Heart right ventricle (tissue), 16 donors: ENCODE results near the gene CCHCR1. TPM values are rescaled to one million over a fixed set of nuclear protein-coding genes. Genes with fewer than 3 reads are reported as not detected.
"Not testable (repeated sequence)": the region's sequence is repeated elsewhere in the genome, so short reads cannot be mapped to it uniquely, and the experiment has no call there.

Source experiments
- ATAC-seq, 8 donors: fragments of 200-7000 bp; cut with Tn5 transposase; one replicate each; pipeline ENCODE4 v1.9.1; 2020; ENCODE audit warnings: mild to moderate bottlenecking in 8 of 8, moderate library complexity in 8 of 8, moderate number of reproducible peaks in 1 of 8
- DNase-seq, 2 donors: peaks; one replicate each; pipeline ENCODE4 v3.0.0-alpha.2; 2020
- H3K27ac ChIP-seq, 10 donors: fragments of 200-600 bp; sonication (generic) in 2 of 10; one replicate each; pipeline versions ENCODE4 v1.5.0 to v1.8.0; 2020 to 2022; ENCODE audit warnings: mild to moderate bottlenecking in 3 of 10
- H3K27me3 ChIP-seq, 7 donors: fragments of 200-600 bp; one replicate each; pipeline ENCODE4 v1.8.0; 2021 to 2022; ENCODE audit warnings: mild to moderate bottlenecking in 2 of 7
- H3K36me3 ChIP-seq, 9 donors: fragments of 200-600 bp; sonication (generic) in 1 of 9; one replicate each; pipeline versions ENCODE4 v1.5.0 to v1.8.0; 2020 to 2022; ENCODE audit warnings: mild to moderate bottlenecking in 2 of 9
- H3K4me1 ChIP-seq, 9 donors: fragments of 200-600 bp; sonication (generic) in 1 of 9; one replicate each; pipeline versions ENCODE4 v1.5.0 to v1.8.0; 2020 to 2022; ENCODE audit warnings: mild to moderate bottlenecking in 4 of 9
- H3K4me3 ChIP-seq, 10 donors: fragments of 200-600 bp; sonication (generic) in 2 of 10; one replicate each; pipeline versions ENCODE4 v1.5.0 to v1.8.0; 2020 to 2022; ENCODE audit warnings: mild to moderate bottlenecking in 7 of 10, moderate library complexity in 2 of 10
- H3K9me3 ChIP-seq, 11 donors: fragments of 200-600 bp in 10 of 11; sonication (generic) in 2 of 11; one replicate each; pipeline versions ENCODE4 v1.5.0 to v1.8.0; 2013 to 2022; ENCODE audit warnings: mild to moderate bottlenecking in 2 of 11, control low read depth in 1 of 11, moderate library complexity in 1 of 11
- WGBS, 2 donors: extraction: QIAGEN DNeasy Blood & Tissue Kit; methylation state at CpG; one replicate each; pipeline ENCODE4 v1.1.7; 2013; ENCODE audit warnings: inconsistent platforms in 1 of 2; 5-methylcytosine and 5-hydroxymethylcytosine counted together
- intact Hi-C, 10 donors: fragments of 100-400 bp; cut with DNase I; formaldehyde crosslinking; loops; one replicate each; pipeline versions ENCODE4 v1.11.1 to v1.14.2; 2022
- polyA plus RNA-seq, 2 donors: library from polyadenylated mRNA; stranded (reverse); fragments of 200-250 nt; gene quantifications; one replicate each; pipeline ENCODE4 v1.2.3, GENCODE V29; 2013
- total RNA-seq, 10 donors: library from RNA; stranded (reverse); fragmentation: NEBNext Ultra II Directional in 3 of 10; extraction: Animal tissue kit (Norgen Biotek cat#: 25700) in 3 of 10; gene quantifications; one replicate each; pipeline versions ENCODE4 v1.2.1 to v1.2.4, GENCODE V29; 2021 to 2023
- TF ChIP-seq, protein P1 (sequence below), 9 donors: fragments of 200-600 bp; sonication (generic) in 2 of 9; IDR thresholded peaks; one replicate each; pipeline versions ENCODE4 v1.5.0 to v1.8.0; 2021 to 2022; ENCODE audit warnings: antibody characterized with exemption in 9 of 9, mild to moderate bottlenecking in 5 of 9, moderate library complexity in 1 of 9
- donor health status: Arrhythmogenic right ventricular cardiomyopathy.
- donor health status: ischemic (EF 13 %, LVEDD 7.1; RV severe dilation, severe dysfunction).
- donor health status: healthy with polysubstance abuse.
- donor health status: DM: no; HTN: yes; CAD: no.
- donor health status: DM: no; HTN: no; CAD: no.
- donor health status: ischemic (EF 25% LVEDD 6.9; RV normal size, moderate dysfunction).
- donor health status: ischemic (EF 25% LVEDD 5.7; RV mildly dilated, moderate dysfunction).
- donor health status: healthy.
- donor health status: DM: yes; HTN: yes; CAD: no.
- donor health status: Ischemic cardiomyopathy.
- donor health status: ischemic (EF 35%, LVEDD 5.7; RV mildly dilated, moderate dysfunction).
- donor health status: nonischemic (EF 11% LVEDD 7.7; RV severe dilation, severe dysfunction).
- donor health status: DM: yes; HTN: yes; CAD: no.
- donor health status: PGD.
- donor health status: ischemic (EF 29% LVEDD 5.4; RV normal size, mild dysfunction).
- donor health status: nonischemic (EF 23%, LVEDD 6.1; RV moderate dilation, normal function).

The CCHCR1 gene
- total and polyA plus RNA-seq, 12 donors = 8.0 to 15.9 (median 11.2) TPM

DNA sequence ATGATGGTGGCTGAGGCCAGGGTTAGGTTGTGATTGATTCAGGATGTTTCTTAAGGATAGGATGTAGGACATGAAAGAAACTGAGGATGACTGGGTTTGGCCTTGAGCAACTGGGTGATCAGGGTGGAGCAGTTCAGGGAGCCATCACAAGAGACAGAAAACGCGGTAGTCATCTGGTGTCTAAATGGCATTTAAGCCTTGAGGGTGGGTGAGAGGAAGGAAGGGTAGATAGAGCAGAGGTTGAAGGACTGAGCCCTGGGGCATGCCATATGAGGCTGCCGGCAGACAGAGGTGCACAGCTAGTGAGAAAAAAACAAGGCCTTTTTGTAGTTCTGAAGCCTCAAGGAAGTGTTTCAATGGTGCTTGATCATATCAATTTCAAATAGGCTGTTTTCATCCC lies 11.0 kb upstream of the CCHCR1 start:
- 67 to 83% methylated on average over 3 of the region's 3 CpGs for WGBS, 2 donors
- no peaks in the 10 kb centered on the region for H3K27me3 ChIP-seq
- no peak for DNase-seq
- TF ChIP-seq, protein P1, sequence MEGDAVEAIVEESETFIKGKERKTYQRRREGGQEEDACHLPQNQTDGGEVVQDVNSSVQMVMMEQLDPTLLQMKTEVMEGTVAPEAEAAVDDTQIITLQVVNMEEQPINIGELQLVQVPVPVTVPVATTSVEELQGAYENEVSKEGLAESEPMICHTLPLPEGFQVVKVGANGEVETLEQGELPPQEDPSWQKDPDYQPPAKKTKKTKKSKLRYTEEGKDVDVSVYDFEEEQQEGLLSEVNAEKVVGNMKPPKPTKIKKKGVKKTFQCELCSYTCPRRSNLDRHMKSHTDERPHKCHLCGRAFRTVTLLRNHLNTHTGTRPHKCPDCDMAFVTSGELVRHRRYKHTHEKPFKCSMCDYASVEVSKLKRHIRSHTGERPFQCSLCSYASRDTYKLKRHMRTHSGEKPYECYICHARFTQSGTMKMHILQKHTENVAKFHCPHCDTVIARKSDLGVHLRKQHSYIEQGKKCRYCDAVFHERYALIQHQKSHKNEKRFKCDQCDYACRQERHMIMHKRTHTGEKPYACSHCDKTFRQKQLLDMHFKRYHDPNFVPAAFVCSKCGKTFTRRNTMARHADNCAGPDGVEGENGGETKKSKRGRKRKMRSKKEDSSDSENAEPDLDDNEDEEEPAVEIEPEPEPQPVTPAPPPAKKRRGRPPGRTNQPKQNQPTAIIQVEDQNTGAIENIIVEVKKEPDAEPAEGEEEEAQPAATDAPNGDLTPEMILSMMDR (IDR thresholded peaks at IDR 0.05) = no peak
- no peak overlapping the region for H3K4me3 ChIP-seq
- ATAC-seq = no peak
- H3K9me3 ChIP-seq = no peaks in the 10 kb centered on the region
- H3K36me3 ChIP-seq = peaks cover 0 to 4% (median 0%) of the 10 kb centered on the region in 9 donors
- intact Hi-C loops = no loop called here
- peaks cover 0 to 17% (median 0%) of the 10 kb centered on the region in 9 donors for H3K4me1 ChIP-seq
- no peak overlapping the region for H3K27ac ChIP-seq

DNA sequence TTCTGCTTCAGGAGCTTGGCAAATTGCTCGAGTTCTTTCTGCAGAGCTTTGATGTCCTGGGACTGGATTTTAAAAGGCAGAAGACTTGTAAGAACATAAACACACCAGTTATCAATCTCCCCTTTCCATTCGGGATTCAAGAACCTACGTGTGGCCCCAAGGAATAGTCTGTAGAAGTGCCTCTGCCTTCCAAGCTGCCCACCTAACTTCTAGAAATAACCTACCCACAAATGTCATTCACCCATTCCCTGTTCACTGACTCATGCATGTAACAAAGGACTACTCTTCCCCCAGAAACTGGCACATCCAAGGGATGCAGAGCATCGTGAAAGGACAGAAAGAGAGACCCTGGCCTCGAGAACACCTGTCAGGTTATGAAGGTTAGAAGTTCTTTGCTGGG lies 8.4 kb upstream of the CCHCR1 start:
- Histone ChIP-seq H3K9me3 (no peaks in the 10 kb centered on the region), H3K27me3 (no peaks in the 10 kb centered on the region), H3K27ac (no peak overlapping the region), H3K36me3 (peaks cover 0 to 19% (median 0%) of the 10 kb centered on the region in 9 donors), H3K4me1 (peaks cover 0 to 4% (median 0%) of the 10 kb centered on the region in 9 donors), H3K4me3 (no peak overlapping the region)
- WGBS, 2 donors = 69 to 78% methylated on average over 5 of the region's 5 CpGs
- DNase-seq (no peak), ATAC-seq (no peak)
- TF ChIP-seq, protein P1 (IDR thresholded peaks at IDR 0.05) = no peak
- intact Hi-C loops = no loop called here

DNA sequence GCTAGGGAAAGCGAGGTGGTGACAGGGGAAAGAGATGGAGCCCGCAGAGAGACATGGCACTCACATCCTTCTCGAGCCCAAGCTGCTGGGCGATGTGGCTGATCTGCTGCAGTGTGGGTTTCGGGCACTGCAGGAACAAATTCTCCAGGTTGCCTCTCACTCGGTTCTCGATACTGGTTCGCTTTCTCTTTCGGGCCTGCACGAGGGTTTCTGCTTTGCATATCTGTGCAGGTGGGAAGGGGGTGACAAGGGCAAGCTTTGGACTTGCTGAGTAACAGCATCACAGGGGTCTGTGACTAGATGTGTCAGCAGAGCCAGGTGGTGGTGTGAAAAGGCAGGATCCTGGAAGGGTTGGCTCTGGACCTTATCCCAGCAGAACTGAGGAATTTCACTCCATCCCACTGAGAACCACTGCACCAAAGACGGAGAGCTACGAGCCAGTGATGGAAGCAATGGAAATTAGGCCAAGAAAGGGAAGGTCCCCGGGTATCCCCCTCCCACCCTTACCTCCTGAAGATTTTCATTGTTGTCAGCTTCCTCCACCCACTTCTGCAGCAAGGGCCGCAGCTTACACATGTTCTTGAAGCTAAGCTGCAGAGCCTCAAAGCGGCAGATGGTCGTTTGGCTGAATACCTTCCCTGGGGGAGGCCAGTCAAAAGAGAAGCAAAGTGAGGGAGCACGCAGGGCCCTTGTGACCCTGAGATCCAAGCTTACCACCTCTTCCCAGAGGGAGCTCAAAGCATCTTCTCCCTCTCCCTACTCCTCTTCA lies 7.6 kb upstream of the CCHCR1 start:
- intact Hi-C loops, H3K4me1 ChIP-seq, H3K27me3 ChIP-seq, H3K4me3 ChIP-seq, DNase-seq, ATAC-seq, H3K27ac ChIP-seq, H3K9me3 ChIP-seq: not testable (repeated sequence)
- peaks cover 0 to 19% (median 0%) of the 10 kb centered on the region in 9 donors for H3K36me3 ChIP-seq
- 78% methylated on average over 17 of the region's 17 CpGs for WGBS, 2 donors

DNA sequence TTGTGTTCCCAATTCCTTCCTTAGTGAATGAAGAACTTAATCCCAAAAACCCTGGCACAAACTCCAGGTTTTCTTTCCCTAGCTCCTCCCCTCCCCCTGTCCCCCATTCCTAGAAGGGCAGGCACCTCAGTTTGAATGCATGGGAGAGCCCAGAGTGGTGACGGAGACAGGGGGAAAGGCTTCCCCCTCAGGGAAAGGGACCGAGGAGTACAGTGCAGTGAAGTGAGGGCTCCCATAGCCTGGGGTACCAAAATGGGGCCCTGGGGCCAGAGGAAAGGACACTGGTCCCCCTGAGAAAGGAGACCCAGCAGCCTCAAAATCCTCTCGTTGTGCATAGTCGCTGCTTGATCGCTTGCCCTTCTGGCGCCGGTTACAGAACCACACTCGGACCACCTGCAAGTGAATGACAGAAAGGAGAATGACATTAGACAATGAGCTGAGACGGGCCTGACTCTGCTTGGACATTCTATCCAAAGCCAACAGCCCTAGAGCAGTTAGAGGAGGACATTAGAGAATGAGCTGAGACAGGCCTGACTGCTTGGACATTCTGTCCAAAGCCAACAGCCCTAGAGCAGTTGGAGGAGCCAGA lies 7.0 kb upstream of the CCHCR1 start:
- H3K27me3 ChIP-seq, H3K9me3 ChIP-seq, H3K27ac ChIP-seq, intact Hi-C loops, DNase-seq, ATAC-seq, H3K4me3 ChIP-seq: not testable (repeated sequence)
- Histone ChIP-seq H3K36me3 (peaks cover 0 to 19% (median 0%) of the 10 kb centered on the region in 9 donors), H3K4me1 (peaks cover 0 to 14% (median 3%) of the 10 kb centered on the region in 9 donors)
- 95 to 97% methylated on average over 7 of the region's 9 CpGs for WGBS, 2 donors

DNA sequence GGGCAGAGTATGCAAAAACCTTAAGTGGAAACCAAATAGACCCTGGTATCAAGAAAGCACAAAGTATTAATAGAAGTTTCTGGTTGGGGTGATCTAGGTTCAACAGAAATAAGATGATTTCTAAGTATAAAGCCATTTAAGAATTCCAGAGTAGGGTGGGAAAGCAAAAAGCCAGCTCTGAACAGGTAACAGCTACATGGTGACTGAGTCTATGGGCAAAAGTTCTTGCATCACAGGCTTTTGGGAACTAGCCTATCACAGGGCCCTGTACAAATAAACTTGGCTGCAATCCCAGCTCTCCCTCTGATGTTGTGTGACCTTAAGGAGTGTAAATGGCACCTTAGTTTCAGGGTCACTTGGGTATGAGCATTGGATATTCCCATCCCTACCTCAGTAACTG lies 6.3 kb upstream of the CCHCR1 start:
- Histone ChIP-seq H3K36me3 (peaks cover 0 to 19% (median 0%) of the 10 kb centered on the region in 9 donors), H3K27ac (no peak overlapping the region), H3K9me3 (no peaks in the 10 kb centered on the region), H3K4me3 (no peak overlapping the region), H3K27me3 (no peaks in the 10 kb centered on the region), H3K4me1 (peaks cover 0 to 21% (median 10%) of the 10 kb centered on the region in 9 donors)
- ATAC-seq (peak in 6 of 8 donors; percentile 17 to 78 (median 71)), DNase-seq (no peak)
- TF ChIP-seq, protein P1 (IDR thresholded peaks at IDR 0.05) = no peak
- intact Hi-C loops = no loop called here
